ENCODE results near the gene ABI3. TPM values are rescaled to one million over a fixed set of nuclear protein-coding genes. Genes with fewer than 3 reads are reported as not detected.
"Not testable (repeated sequence)": the region's sequence is repeated elsewhere in the genome, so short reads cannot be mapped to it uniquely, and the experiment has no call there.

ABI3 gene
- 10 to 100 TPM; 10.6 TPM for total RNA-seq
- long read RNA-seq, donor 1, result 0 reads
- long read RNA-seq, donor 2, transcript ABI3-201 (8 exons, 2,109 nt), result major isoform, 20 of 25 reads
- long read RNA-seq, donor 2, partial matches to known transcripts, result 5 of 25 reads
- long read RNA-seq, donor 2, other reads (novel, unspliced or antisense), result 0 of 25 reads

GRCh38 chr17:49210158-49211029 is at the start of gene ABI3, which contains the start of gene GNGT2:
Gene ABI3 (plus strand): TSS chr17:49210707. CDS start chr17:49210725, 18 bp downstream.
Gene GNGT2 (minus strand): TSS chr17:49210574. CDS start chr17:49207422, 3,152 bp downstream.
- intact Hi-C loops (cut with DNase I), result loop anchor here in 1 of 2 donors (10.0 kb wide), 1 partner anchor 184 kb away; no protein-coding TSS in a partner anchor
- no peak for DNase-seq (ENCODE audit: low spot score)

DNA sequence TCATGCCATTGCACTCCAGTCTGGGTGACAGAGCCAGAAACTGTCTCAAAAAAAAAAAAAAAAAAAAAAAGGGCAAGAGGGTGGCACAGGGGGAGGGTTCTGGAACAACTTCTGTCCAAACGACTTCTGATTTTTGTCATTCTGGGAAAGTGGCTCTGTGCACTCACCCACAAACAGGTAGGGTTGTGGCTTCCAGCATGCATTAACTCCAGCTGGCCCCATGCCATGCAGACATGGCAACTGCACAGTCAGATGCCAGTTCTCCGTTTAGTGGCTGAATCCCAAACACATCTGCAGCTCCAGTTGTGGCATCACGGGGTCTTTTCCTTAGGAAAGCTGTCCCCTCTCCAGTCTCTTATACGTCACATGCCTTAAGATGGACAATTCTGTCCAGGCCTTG is 47.6 kb upstream of the ABI3 start:
- intact Hi-C loops (cut with DNase I), result no loop called here
- no peak for DNase-seq (ENCODE audit: low spot score)

- intact Hi-C loops (cut with DNase I), result no loop called here
- DNase-seq (ENCODE audit: low spot score), result no peak
Measured at GRCh38 chr17:49165143-49165542, 45.4 kb upstream of the ABI3 start.

DNA sequence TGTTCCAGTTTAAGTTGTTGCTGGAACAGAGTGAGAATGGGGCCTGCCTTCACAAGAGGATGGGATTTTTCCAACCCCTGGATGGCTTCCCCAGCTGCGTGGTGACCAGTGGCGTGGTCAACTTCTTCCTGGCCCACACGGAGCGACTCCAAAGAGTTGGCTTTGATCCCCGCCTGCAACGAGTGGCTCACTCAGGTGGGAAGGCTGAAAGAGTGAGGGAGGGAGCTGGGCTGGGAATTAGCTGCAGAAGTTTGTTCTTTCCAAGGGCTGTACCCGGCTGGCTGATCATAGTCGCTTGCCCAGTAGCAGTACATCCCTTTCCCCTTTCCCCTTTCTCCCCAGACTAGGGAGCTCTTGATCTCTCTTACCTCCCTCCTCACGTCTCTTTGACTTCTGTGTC is 41.8 kb upstream of the ABI3 start:
- intact Hi-C loops (cut with DNase I), result no loop called here

DNA sequence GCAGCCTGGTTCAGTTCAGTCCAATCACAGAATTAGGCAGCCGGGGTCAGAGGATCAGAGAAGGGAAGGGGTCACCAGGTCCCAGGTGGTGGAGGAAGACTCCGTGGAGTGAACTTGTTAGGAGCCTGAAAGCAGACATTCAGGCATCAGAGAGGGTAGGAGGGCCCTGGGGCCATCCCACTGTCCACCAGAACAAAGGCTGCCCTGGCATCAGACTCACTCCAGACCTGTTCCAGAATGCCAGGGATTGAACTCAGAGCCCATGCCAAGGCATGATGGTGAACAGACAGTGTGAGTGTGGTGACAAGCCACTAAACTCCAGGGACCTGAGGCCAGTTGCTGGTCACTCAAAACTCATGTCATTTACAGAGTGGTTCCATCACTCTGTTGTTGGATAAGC is 40.3 kb upstream of the ABI3 start:
- DNase-seq (ENCODE audit: low spot score), result no peak
- intact Hi-C loops (cut with DNase I), result no loop called here

More for the DNA sequence above, 41.8 kb upstream of the ABI3 start:
- DNase-seq (ENCODE audit: low spot score), result no peak

GRCh38 chr17:49170711-49171110 is 39.8 kb upstream of the ABI3 start:
- intact Hi-C loops (cut with DNase I); DNase-seq (ENCODE audit: low spot score): not testable (repeated sequence)

GRCh38 chr17:49175978-49176377 is 34.5 kb upstream of the ABI3 start:
- DNase-seq (ENCODE audit: low spot score); intact Hi-C loops (cut with DNase I): not testable (repeated sequence)

GRCh38 chr17:49180303-49180702 is 30.2 kb upstream of the ABI3 start:
- peak; percentile 89 for DNase-seq (ENCODE audit: low spot score)
- intact Hi-C loops (cut with DNase I), result no loop called here

- intact Hi-C loops (cut with DNase I), result no loop called here
- DNase-seq (ENCODE audit: low spot score), result no peak
Measured at GRCh38 chr17:49180998-49181635, 29.4 kb upstream of the ABI3 start.

DNA sequence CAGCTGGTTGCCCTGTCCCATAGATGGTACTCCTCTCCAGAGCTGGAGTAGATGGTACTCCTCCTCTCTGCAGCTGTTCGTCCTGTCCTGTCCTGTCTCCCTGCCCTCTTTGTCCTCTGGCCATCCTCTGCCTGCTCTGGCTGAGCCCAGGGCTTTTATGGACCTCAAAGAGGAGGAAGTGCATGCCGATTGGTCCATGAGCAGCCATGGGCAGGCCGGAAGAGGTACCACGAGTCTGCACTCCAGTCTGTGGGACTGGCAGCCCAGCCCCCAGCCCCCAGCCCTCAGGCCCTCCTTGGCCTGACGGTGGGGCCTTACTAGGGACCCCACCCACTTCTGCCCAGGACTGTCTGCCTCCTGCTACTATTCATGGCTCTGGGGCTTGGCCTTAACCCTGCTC is 27.2 kb upstream of the ABI3 start:
- intact Hi-C loops (cut with DNase I), result no loop called here
- DNase-seq (ENCODE audit: low spot score), result no peak

DNA sequence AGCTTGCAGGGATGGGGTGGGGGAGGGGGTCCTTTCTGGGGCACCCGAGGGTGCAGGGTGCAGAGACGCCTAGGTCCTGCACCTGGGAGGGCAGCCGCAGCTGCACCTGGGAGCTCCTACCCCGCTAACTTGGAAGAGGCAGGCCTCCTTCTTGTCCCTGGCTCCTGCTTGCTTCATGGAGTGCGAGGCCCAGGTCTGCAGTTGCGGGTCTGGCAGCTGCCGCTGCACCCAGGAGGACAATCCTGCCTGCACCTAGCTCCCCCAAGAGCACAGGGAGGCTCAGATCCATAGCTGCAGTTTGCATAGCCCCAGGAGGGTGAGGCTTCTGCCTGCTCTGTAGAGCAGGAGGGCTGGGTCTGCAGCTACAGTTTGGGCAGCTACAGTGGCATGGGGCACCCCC is 26.7 kb upstream of the ABI3 start:
- intact Hi-C loops (cut with DNase I), result no loop called here
- no peak for DNase-seq (ENCODE audit: low spot score)

DNA sequence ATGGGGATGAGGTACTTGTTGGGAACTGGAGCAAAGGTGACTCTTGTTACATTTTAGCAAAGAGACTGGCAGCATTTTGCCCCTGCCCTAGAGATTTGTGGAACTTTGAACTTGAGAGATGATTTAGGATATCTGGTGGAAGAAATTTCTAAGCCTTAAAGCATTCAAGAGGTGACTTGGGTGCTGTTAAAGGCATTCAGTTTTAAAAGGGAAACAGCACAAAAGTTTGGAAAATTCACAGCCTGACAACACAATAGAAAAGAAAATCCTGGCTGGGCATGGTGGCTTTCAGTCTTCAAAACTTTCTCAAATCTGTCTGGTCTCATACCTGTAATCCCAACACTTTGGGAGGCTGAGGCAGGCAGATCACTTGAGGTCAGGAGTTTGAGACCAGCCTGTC is 26.0 kb upstream of the ABI3 start:
- DNase-seq (ENCODE audit: low spot score); intact Hi-C loops (cut with DNase I): not testable (repeated sequence)

- intact Hi-C loops (cut with DNase I); DNase-seq (ENCODE audit: low spot score): not testable (repeated sequence)
Measured at GRCh38 chr17:49185381-49185780, 25.1 kb upstream of the ABI3 start.

- DNase-seq (ENCODE audit: low spot score), result no peak
- intact Hi-C loops (cut with DNase I), result no loop called here
Measured at GRCh38 chr17:49187301-49187700, 23.2 kb upstream of the ABI3 start.

DNA sequence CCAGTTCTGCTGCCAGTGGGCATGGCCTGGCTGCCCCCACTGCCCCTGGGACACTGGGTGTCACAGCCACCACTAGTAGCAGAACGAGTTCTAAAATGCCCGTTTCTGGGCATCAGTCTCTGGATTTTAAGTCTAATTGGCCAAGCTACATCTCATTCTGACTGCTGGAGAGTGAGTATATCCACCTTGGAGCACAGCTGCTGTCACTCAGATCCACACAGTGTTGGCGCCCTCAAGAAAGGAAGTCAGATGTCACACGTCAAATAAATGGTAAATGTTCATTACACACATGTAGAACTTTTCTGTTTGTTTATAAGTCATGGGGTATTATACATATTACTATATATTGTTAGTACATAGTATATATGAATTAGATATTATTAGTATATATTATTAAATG is 19.6 kb upstream of the ABI3 start:
- no peak for DNase-seq (ENCODE audit: low spot score)
- intact Hi-C loops (cut with DNase I), result loop anchor here in 1 of 2 donors (5.0 kb wide), 1 partner anchor 299 kb away; the partner anchor contains the start of gene ATP5MC1

- DNase-seq (ENCODE audit: low spot score), result no peak
- intact Hi-C loops (cut with DNase I), result loop anchor here in 1 of 2 donors (5.0 kb wide), 1 partner anchor 299 kb away; the partner anchor contains the start of gene ATP5MC1
Measured at GRCh38 chr17:49191409-49191916, 19.0 kb upstream of the ABI3 start.

- intact Hi-C loops (cut with DNase I), result loop anchor here in 1 of 2 donors (5.0 kb wide), 1 partner anchor 300 kb away; the partner anchor contains the start of gene ATP5MC1
- peak; percentile 97 for DNase-seq (ENCODE audit: low spot score)
Measured at GRCh38 chr17:49191917-49192741, 18.4 kb upstream of the ABI3 start.

GRCh38 chr17:49193513-49194296 is 16.8 kb upstream of the ABI3 start:
- no peak for DNase-seq (ENCODE audit: low spot score)
- intact Hi-C loops (cut with DNase I), result loop anchor here in 1 of 2 donors (5.0 kb wide), 1 partner anchor 301 kb away; the partner anchor contains the start of gene ATP5MC1
